ENCODE measurements around the gene KRTAP12-2.
"Not testable (repeated sequence)": the region's sequence is repeated elsewhere in the genome, so short reads cannot be mapped to it uniquely, and the experiment has no call there.

KRTAP12-2 gene

GRCh38 chr21:44630440-44630839 is 36.3 kb downstream of the KRTAP12-2 start:
- H3K9me3 ChIP-seq (ENCODE audit: control insufficient read depth, insufficient read depth, low read length): no peaks in the 10 kb centered on the region

GRCh38 chr21:44628707-44629391 is 37.9 kb downstream of the KRTAP12-2 start:
- Histone ChIP-seq H3K36me3 (ENCODE audit: control insufficient read depth, insufficient read depth, low read length) (no peaks in the 10 kb centered on the region), H3K4me3 (ENCODE audit: low read depth, low read length) (no peak overlapping the region), H3K27ac (ENCODE audit: low read depth, low read length) (no peak overlapping the region), H3K9me3 (ENCODE audit: control insufficient read depth, insufficient read depth, low read length) (peaks cover 10% of the 10 kb centered on the region), H3K9ac (ENCODE audit: low read depth, low read length) (no peak overlapping the region), H3K4me1 (ENCODE audit: control insufficient read depth, insufficient read depth, low read length) (no peaks in the 10 kb centered on the region), H3K27me3 (ENCODE audit: control insufficient read depth, insufficient read depth, low read length) (no peaks in the 10 kb centered on the region)

More at GRCh38 chr21:44630440-44630839, 36.3 kb downstream of the KRTAP12-2 start:
- H3K27ac ChIP-seq (ENCODE audit: low read depth, low read length): no peak overlapping the region
- H3K4me1 ChIP-seq (ENCODE audit: control insufficient read depth, insufficient read depth, low read length): no peaks in the 10 kb centered on the region
- H3K27me3 ChIP-seq (ENCODE audit: control insufficient read depth, insufficient read depth, low read length): no peaks in the 10 kb centered on the region
- no peaks in the 10 kb centered on the region for H3K36me3 ChIP-seq (ENCODE audit: control insufficient read depth, insufficient read depth, low read length)
- no peak overlapping the region for H3K9ac ChIP-seq (ENCODE audit: low read depth, low read length)
- H3K4me3 ChIP-seq (ENCODE audit: low read depth, low read length): no peak overlapping the region

DNA sequence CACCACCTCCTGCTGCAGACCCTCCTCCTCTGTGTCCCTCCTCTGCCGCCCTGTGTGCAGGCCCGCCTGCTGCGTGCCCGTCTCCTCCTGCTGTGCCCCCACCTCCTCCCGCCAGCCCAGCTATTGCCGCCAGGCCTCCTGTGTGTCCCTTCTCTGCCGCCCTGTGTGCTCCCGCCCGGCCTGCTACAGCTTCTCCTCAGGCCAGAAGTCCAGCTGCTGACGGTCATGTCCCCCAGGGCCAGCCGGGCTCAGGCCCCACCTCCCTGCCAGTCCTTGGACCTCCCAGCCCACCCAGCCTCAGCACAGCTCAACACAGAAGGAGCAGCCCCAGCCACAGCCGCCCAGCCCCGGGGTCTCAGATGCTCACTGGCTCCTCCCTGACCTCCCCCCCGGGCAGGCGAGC is 38.9 kb downstream of the KRTAP12-2 start:
- not testable (repeated sequence) for H3K27ac ChIP-seq (ENCODE audit: low read depth, low read length); H3K4me3 ChIP-seq (ENCODE audit: low read depth, low read length)

DNA sequence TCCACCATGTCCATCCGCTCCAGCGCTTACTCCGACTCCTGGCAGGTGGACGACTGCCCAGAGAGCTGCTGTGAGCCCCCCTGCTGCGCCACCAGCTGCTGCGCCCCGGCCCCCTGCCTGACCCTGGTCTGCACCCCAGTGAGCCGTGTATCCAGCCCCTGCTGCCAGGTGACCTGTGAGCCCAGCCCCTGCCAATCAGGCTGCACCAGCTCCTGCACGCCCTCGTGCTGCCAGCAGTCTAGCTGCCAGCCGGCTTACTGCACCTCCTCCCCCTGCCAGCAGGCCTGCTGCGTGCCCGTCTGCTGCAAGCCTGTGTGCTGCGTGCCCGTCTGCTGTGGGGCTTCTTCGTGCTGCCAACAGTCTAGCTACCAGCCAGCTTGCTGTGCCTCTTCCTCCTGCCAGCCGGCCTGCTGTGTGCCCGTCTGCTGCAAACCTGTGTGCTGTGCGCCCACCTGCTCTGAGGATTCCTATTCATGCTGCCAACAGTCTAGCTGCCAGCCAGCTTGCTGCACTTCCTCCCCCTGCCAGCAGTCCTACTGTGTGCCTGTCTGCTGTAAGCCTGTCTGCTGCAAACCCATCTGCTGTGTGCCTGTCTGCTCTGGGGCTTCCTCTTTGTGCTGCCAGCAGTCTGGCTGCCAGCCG is 39.4 kb downstream of the KRTAP12-2 start:
- H3K9me3 ChIP-seq (ENCODE audit: control insufficient read depth, insufficient read depth, low read length): peaks cover 24% of the 10 kb centered on the region
- H3K27me3 ChIP-seq (ENCODE audit: control insufficient read depth, insufficient read depth, low read length); H3K27ac ChIP-seq (ENCODE audit: low read depth, low read length); H3K4me1 ChIP-seq (ENCODE audit: control insufficient read depth, insufficient read depth, low read length); H3K4me3 ChIP-seq (ENCODE audit: low read depth, low read length); H3K9ac ChIP-seq (ENCODE audit: low read depth, low read length); H3K36me3 ChIP-seq (ENCODE audit: control insufficient read depth, insufficient read depth, low read length): not testable (repeated sequence)

More for the DNA sequence above, 38.9 kb downstream of the KRTAP12-2 start:
- H3K27me3 ChIP-seq (ENCODE audit: control insufficient read depth, insufficient read depth, low read length); H3K36me3 ChIP-seq (ENCODE audit: control insufficient read depth, insufficient read depth, low read length); H3K9ac ChIP-seq (ENCODE audit: low read depth, low read length); H3K4me1 ChIP-seq (ENCODE audit: control insufficient read depth, insufficient read depth, low read length): not testable (repeated sequence)
- H3K9me3 ChIP-seq (ENCODE audit: control insufficient read depth, insufficient read depth, low read length): peaks cover 20% of the 10 kb centered on the region

GRCh38 chr21:44626673-44627143 is 40.0 kb downstream of the KRTAP12-2 start, which contains the start of gene KRTAP10-9:
TSS of gene KRTAP10-9 (plus strand) at chr21:44627093. CDS start at chr21:44627172, 79 bp downstream.
- no peak within 1 kb of the TSS for H3K4me3 ChIP-seq (ENCODE audit: low read depth, low read length)
- H3K4me1 ChIP-seq (ENCODE audit: control insufficient read depth, insufficient read depth, low read length): no peaks in the 10 kb centered on the region
- no peaks in the 10 kb centered on the region for H3K27me3 ChIP-seq (ENCODE audit: control insufficient read depth, insufficient read depth, low read length)
- no peak within 1 kb of the TSS for H3K27ac ChIP-seq (ENCODE audit: low read depth, low read length)
- H3K36me3 ChIP-seq (ENCODE audit: control insufficient read depth, insufficient read depth, low read length): no peaks in the 10 kb centered on the region
- peaks cover 25% of the 10 kb centered on the region for H3K9me3 ChIP-seq (ENCODE audit: control insufficient read depth, insufficient read depth, low read length)
- H3K9ac ChIP-seq (ENCODE audit: low read depth, low read length): no peak within 1 kb of the TSS

- Histone ChIP-seq H3K4me1 (ENCODE audit: control insufficient read depth, insufficient read depth, low read length) (no peaks in the 10 kb centered on the region), H3K9ac (ENCODE audit: low read depth, low read length) (no peak overlapping the region), H3K4me3 (ENCODE audit: low read depth, low read length) (no peak overlapping the region), H3K27me3 (ENCODE audit: control insufficient read depth, insufficient read depth, low read length) (no peaks in the 10 kb centered on the region), H3K27ac (ENCODE audit: low read depth, low read length) (no peak overlapping the region), H3K36me3 (ENCODE audit: control insufficient read depth, insufficient read depth, low read length) (no peaks in the 10 kb centered on the region), H3K9me3 (ENCODE audit: control insufficient read depth, insufficient read depth, low read length) (peaks cover 25% of the 10 kb centered on the region)
These were observed 40.5 kb downstream of the KRTAP12-2 start for GRCh38 chr21:44626262-44626661.

DNA sequence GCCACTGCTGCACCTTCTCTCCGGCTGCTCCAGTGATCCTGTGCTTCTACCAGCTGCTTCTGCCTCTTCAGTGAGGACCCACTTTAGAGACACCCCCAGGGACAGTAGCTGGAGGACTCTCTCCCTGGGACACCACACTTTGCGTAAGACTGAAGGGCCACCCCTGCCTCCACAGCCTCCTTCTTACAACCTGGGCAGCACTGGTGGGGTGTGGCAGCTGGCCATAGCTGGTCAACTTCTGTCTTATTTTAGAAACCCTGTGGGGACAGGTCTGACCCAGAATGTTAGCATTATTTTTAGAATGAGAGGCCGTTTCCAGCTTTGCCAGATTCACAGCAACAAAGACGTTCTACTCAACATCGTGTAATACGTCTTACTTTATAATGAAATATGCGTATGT is 41.0 kb downstream of the KRTAP12-2 start:
- Histone ChIP-seq H3K4me3 (ENCODE audit: low read depth, low read length) (no peak overlapping the region), H3K9ac (ENCODE audit: low read depth, low read length) (no peak overlapping the region), H3K36me3 (ENCODE audit: control insufficient read depth, insufficient read depth, low read length) (no peaks in the 10 kb centered on the region), H3K27me3 (ENCODE audit: control insufficient read depth, insufficient read depth, low read length) (no peaks in the 10 kb centered on the region), H3K4me1 (ENCODE audit: control insufficient read depth, insufficient read depth, low read length) (no peaks in the 10 kb centered on the region), H3K9me3 (ENCODE audit: control insufficient read depth, insufficient read depth, low read length) (peaks cover 25% of the 10 kb centered on the region), H3K27ac (ENCODE audit: low read depth, low read length) (no peak overlapping the region)

GRCh38 chr21:44623575-44623974 is 43.2 kb downstream of the KRTAP12-2 start:
- Histone ChIP-seq H3K27ac (ENCODE audit: low read depth, low read length) (no peak overlapping the region), H3K4me1 (ENCODE audit: control insufficient read depth, insufficient read depth, low read length) (no peaks in the 10 kb centered on the region), H3K9ac (ENCODE audit: low read depth, low read length) (no peak overlapping the region), H3K27me3 (ENCODE audit: control insufficient read depth, insufficient read depth, low read length) (no peaks in the 10 kb centered on the region), H3K4me3 (ENCODE audit: low read depth, low read length) (no peak overlapping the region), H3K9me3 (ENCODE audit: control insufficient read depth, insufficient read depth, low read length) (peaks cover 31% of the 10 kb centered on the region), H3K36me3 (ENCODE audit: control insufficient read depth, insufficient read depth, low read length) (no peaks in the 10 kb centered on the region)

DNA sequence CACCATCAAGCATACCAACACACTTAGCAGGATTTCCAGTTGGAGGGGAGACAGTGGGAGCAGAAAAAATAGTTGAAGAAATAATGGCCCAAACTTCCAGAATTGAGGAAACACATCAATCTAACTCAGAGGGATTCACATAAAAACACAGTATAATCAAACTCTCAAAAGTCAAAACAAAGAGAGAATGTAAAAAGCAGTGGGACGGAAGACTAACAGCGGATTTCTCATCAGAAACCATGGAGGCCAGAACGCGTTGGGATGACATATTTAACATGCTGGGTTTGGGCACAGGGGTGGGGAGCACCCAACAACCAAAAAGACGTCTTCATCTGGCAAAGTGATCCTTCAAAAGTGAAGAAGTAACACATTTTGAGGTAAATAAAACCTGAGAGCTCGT is 46.8 kb downstream of the KRTAP12-2 start:
- no peaks in the 10 kb centered on the region; the same call in 1 of the 2 replicates for H3K4me1 ChIP-seq (ENCODE audit: control insufficient read depth, insufficient read depth, low read length)

DNA sequence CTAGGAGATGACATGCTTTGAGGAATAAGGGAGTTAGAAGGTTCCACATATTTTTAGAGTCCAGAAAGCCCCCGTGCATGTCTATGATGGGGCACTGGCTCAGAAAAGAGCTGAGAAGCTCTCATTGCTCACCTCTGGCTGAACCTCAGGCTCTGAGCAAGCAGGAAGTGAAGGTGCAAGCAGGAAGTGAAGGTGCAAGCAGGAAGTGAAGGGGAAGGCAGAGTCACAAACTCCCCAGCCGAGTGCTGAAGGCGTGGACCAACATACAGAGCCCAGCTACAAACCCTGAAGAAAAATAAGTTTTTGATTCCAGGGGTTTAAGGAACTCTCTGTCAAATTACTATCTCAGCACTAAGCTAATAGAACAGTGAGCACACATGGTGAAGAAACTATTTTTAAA is 47.8 kb downstream of the KRTAP12-2 start:
- Histone ChIP-seq H3K27ac (ENCODE audit: low read depth, low read length) (no peak overlapping the region), H3K4me3 (ENCODE audit: low read depth, low read length) (no peak overlapping the region), H3K27me3 (ENCODE audit: control insufficient read depth, insufficient read depth, low read length) (no peaks in the 10 kb centered on the region), H3K4me1 (ENCODE audit: control insufficient read depth, insufficient read depth, low read length) (no peaks in the 10 kb centered on the region; the same call in 1 of the 2 replicates), H3K36me3 (ENCODE audit: control insufficient read depth, insufficient read depth, low read length) (no peaks in the 10 kb centered on the region), H3K9ac (ENCODE audit: low read depth, low read length) (no peak overlapping the region), H3K9me3 (ENCODE audit: control insufficient read depth, insufficient read depth, low read length) (peaks cover 22% of the 10 kb centered on the region)

More for the DNA sequence above, 46.8 kb downstream of the KRTAP12-2 start:
- Histone ChIP-seq H3K27me3 (ENCODE audit: control insufficient read depth, insufficient read depth, low read length) (no peaks in the 10 kb centered on the region), H3K4me3 (ENCODE audit: low read depth, low read length) (no peak overlapping the region), H3K9ac (ENCODE audit: low read depth, low read length) (no peak overlapping the region), H3K36me3 (ENCODE audit: control insufficient read depth, insufficient read depth, low read length) (no peaks in the 10 kb centered on the region), H3K9me3 (ENCODE audit: control insufficient read depth, insufficient read depth, low read length) (peaks cover 31% of the 10 kb centered on the region), H3K27ac (ENCODE audit: low read depth, low read length) (no peak overlapping the region)

- Histone ChIP-seq H3K9me3 (ENCODE audit: control insufficient read depth, insufficient read depth, low read length) (peaks cover 18% of the 10 kb centered on the region), H3K4me3 (ENCODE audit: low read depth, low read length) (no peak overlapping the region), H3K9ac (ENCODE audit: low read depth, low read length) (no peak overlapping the region), H3K27me3 (ENCODE audit: control insufficient read depth, insufficient read depth, low read length) (no peaks in the 10 kb centered on the region), H3K27ac (ENCODE audit: low read depth, low read length) (no peak overlapping the region), H3K36me3 (ENCODE audit: control insufficient read depth, insufficient read depth, low read length) (no peaks in the 10 kb centered on the region), H3K4me1 (ENCODE audit: control insufficient read depth, insufficient read depth, low read length) (no peaks in the 10 kb centered on the region; the same call in 1 of the 2 replicates)
These were observed 48.2 kb downstream of the KRTAP12-2 start for GRCh38 chr21:44618504-44618903.

All from HUES48 (cell line).